ENCODE results near the gene SNAPC1. TPM values are rescaled to one million over a fixed set of nuclear protein-coding genes. Genes with fewer than 3 reads are reported as not detected.

SNAPC1 gene, protein sequence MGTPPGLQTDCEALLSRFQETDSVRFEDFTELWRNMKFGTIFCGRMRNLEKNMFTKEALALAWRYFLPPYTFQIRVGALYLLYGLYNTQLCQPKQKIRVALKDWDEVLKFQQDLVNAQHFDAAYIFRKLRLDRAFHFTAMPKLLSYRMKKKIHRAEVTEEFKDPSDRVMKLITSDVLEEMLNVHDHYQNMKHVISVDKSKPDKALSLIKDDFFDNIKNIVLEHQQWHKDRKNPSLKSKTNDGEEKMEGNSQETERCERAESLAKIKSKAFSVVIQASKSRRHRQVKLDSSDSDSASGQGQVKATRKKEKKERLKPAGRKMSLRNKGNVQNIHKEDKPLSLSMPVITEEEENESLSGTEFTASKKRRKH
- total RNA-seq (2022; extraction: Qiagen RNA extraction), result 10.1 to 12.2 TPM (median 11.6 TPM) in 5 replicates

DNA sequence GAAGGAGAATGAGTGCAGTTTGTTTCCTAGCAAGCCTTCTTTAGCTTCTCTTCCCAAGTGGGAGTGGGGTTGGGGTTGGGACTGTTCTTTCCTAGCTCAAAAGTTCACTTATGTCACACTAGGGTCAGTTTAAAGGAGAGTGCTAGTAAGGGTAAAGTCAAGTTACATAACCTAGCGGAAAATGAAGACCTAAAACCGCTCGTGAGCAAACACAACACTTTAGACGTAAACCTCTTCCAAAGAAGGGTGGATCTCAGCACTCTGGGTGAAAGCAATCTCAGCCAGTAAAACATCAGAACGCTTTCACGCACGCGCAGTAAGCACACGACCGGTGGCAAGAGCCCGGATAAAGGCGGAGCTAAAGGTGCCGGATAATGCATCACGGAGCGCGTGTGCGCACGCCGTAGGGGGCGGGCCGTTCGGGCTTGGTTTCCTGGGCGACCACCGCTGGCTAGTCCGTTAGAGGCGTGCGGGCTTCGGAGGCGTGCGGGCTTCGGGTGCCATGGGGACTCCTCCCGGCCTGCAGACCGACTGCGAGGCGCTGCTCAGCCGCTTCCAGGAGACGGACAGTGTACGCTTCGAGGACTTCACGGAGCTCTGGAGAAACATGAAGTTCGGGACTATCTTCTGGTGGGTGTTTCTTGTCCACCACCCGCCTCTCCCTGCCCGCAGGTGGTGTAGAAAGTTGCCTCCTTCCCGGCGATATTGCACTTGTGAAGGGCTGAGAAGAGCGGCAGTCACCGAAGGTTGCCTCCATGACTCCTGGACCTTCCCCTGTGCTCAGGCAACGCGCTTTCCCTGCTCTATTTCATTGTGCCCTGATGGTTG lies at the start of gene SNAPC1:
Gene SNAPC1, plus strand, starts transcription at position 462 of the 828 bp plus-strand sequence. Its CDS starts 41 bp downstream, at position 503.

DNA sequence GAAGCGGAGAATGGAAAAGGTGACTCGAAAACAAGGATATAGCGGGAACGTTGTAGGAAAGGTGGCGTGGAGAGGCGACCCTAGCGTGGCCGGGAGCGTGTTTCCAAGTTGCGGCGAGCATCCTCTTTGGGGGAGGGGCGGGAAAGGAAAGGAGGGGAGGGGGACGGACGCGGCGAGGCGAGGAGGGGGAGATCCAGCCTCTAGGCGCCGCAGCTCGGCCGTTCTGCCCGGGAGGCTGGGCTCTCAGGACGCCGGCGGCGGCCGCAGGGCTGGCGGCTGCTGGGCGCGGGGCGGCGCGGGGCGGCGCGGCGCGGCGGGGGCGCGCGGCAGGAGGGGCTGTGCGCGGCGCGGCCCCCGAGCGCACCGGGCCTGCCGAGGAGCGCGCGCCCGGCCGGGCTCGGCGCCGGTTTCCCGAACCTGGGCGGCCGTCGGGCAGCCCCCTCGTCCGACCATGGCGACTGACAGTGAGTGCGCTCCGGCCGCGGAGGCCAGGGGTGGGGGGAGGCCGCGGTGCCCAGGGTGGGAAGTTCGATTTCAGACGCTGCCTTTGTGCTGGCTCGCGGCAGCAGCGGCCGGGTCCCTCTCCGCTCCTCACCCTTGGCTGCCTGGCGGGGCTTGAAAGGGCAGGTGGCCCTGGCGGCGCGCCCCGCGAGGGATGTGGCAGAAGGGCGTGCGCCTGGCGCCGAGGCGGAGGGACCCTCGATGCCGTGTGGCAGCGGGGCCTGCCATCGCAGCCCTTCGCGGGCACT lies 50.3 kb downstream of the SNAPC1 start, which contains the start of gene SYT16:
Gene SYT16, plus strand, starts transcription at position 357 of the 749 bp plus-strand sequence.

Other genes with a start within 250 kb of the SNAPC1 start
- 159 to 244 TPM (median 215 TPM) in 5 replicates for gene HIF1A, start 66.9 kb upstream of the SNAPC1 start, total RNA-seq (2022; extraction: Qiagen RNA extraction)
- gene SYT16, start 50.3 kb downstream of the SNAPC1 start, total RNA-seq (2022; extraction: Qiagen RNA extraction), result 0.06 to 0.16 TPM (median 0.08 TPM) in 5 replicates